AG09319 (cell line): ENCODE data around the gene GIGYF2.

Experiments
- DNase-seq: peaks from one replicate; pipeline ENCODE4 v3.0.0-alpha.2; 2010; ENCODE audit warnings: low read depth; ENCODE audit errors: extremely low read depth
- TF ChIP-seq, protein P1 (sequence below): IDR thresholded peaks from 2 replicates; pipeline ENCODE4 v1.5.1; 2011; ENCODE audit warnings: low read depth, mild to moderate bottlenecking, inconsistent platforms, low read length, moderate library complexity

Gene GIGYF2

DNA sequence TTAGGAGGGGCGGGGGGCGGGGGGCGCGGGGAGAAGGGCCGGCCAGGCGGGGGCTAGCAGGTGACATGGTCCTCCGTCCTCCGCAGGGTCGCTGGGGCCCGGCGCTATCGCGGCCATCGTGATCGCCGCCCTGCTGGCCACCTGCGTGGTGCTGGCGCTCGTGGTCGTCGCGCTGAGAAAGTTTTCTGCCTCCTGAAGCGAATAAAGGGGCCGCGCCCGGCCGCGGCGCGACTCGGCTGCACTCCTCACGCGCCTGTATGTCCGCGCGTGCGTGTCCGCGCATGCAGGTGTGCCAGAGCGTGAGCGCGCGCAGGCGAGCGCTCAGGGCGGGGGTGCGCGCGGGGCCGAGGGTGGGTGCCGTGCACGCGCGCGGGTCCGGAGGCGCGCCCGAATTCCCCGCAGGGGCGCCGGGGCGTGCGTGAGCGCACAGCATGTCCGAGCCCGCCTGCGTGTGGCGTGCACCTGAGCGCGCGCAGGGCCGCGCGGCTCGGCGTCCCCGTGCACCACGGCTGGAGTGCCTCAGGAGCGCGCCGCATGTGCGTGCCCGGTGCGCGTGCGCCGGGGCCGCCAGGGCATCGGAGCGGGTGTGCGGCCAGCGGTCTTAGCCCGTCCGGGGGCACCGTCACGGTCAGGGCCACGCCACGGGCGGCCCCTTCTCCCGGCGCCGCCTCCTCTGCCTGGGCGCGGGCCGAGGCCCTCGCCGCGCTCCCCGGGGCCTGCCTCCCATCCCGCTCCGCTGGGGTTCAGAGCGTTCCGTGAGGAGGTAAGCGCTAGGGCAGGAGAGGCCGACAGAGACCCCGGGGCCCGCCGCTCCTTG is 179.2 kb downstream of the GIGYF2 start:
- DNase-seq = no peak

DNA sequence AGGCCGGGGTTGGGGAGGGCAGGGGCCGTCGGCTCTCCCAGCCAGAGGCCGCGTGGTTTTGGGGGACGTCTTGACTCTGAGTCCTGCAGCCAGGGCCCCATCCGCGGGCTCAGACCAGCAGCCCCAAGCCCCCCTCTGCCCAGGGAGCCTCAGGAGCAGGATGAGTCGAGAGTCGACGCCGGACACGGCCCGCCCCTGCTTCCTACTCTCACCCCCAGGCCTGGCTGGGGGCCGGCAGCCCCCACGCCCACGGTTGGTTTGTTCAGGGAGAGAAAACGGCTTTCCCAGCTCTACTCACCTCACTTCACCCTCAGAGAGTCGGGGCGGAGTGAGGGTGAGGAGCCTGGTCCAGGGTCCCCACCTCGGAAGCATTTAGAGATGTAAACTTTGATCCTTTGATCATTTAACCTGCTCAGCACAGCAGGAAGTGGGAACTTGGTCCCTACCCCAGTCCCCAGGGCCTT is 179.9 kb downstream of the GIGYF2 start:
- DNase-seq = no peak
- TF ChIP-seq, protein P1, sequence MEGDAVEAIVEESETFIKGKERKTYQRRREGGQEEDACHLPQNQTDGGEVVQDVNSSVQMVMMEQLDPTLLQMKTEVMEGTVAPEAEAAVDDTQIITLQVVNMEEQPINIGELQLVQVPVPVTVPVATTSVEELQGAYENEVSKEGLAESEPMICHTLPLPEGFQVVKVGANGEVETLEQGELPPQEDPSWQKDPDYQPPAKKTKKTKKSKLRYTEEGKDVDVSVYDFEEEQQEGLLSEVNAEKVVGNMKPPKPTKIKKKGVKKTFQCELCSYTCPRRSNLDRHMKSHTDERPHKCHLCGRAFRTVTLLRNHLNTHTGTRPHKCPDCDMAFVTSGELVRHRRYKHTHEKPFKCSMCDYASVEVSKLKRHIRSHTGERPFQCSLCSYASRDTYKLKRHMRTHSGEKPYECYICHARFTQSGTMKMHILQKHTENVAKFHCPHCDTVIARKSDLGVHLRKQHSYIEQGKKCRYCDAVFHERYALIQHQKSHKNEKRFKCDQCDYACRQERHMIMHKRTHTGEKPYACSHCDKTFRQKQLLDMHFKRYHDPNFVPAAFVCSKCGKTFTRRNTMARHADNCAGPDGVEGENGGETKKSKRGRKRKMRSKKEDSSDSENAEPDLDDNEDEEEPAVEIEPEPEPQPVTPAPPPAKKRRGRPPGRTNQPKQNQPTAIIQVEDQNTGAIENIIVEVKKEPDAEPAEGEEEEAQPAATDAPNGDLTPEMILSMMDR = no peak

More for the DNA sequence above, 179.2 kb downstream of the GIGYF2 start:
- TF ChIP-seq, protein P1 = peak; percentile 2; the same call in 1 of the 2 replicates

DNA sequence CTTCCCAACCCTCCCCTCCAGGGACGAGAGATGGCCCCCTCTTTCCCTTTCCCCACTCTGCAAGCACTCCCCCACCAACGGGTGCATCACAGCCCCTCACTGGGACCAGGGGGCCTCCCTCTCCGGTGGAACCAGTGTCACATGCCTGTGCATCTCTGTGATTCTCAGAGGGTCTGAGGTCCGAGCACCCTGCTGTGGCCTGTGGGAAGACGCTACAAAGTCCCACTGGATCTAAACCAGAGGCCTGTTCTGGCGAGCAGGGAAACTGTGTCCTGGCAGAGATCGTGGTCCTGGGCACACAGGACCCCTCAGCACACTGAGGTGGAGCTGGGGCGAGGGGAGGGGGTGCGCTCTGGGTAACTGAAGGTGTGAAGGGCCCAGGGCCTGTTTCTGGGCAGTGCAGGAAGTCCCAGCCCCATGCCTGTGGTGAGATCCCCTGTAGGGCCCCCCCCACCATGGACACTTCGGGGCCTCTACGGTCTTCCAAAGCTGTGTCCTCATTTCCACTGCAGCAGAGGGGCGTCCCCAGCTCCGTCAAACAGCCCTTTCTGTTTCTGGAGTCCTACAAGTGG is 180.9 kb downstream of the GIGYF2 start:
- TF ChIP-seq, protein P1 = no peak
- DNase-seq = no peak

DNA sequence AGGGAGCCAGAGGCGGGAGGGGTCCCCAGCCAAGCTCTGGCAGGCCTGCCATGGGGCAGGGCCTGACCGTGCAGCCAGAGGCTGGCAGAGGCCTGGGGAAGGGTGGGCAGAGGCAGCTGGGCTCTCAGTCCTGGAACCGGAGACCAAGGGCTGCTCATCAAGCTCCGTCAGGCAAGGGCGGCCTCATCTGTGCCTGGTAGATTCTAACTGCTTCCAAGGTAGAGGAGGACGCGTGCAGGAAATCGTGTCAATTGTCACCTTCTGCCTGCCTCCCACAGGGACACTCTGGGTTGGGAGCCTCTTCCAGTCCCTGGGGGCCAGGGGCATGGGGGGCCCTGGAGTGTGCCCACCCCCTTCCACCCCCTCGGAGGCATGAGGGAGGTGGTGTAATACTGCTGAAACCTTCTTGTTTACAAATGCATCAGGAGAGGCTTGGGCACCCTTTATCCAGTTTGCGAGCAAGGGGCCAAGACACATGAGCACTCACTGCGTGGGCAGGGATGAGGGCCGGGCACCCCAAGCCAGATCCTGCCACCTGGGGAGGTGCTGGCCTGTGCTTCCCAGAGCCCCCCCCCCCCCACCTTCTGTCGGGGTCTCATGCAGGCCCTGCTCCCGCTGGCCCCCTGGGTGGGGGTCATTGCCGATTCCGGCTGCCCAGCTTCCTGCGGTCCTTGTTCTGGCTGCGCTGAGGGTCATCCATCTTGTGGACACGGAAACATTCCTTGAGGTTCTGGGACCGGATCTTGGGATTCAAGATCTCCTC is 181.9 kb downstream of the GIGYF2 start:
- TF ChIP-seq, protein P1 = no peak
- no peak for DNase-seq

DNA sequence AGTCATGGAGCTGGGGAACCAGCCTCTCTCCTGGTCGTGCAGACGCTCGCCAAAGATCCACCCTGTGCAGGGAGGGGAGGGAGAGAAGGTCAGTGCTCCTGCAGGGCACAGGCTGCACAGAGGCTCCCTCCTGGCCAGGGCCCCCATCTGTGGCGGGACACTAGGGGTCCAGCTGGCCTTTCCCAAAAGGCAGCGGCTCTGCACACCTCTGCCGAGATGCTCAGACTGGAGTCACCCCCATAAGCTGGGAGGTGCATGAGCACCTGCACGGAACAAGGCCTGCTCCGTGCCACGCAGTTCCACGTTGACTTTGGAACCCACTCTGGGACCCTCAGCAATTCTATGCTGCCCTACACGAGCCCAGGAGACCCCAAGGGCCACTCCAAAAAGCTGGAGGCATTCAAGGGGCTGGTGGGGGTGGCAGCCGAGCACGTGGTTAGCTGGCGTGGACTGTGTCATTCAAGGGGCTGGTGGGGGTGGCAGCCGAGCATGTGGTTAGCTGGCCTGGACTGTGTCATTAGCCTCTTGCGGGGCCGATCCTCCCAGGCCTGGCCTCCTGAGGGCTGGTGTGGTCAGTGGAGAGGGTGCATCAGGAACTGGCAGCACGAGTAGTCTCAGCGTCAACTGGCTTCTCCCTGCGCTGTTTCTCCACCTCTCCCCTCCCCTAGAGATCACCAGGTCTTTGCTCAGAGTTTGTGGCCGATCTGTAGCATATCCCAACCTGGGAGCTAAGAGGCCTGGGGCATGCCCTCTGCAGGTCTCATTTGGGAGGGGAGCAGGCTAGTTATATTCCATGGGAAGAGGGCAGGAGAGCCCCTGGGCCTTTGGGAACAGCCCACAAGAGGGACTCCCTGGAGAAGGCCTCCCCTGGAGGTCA is 182.7 kb downstream of the GIGYF2 start:
- TF ChIP-seq, protein P1 = no peak
- DNase-seq = no peak

DNA sequence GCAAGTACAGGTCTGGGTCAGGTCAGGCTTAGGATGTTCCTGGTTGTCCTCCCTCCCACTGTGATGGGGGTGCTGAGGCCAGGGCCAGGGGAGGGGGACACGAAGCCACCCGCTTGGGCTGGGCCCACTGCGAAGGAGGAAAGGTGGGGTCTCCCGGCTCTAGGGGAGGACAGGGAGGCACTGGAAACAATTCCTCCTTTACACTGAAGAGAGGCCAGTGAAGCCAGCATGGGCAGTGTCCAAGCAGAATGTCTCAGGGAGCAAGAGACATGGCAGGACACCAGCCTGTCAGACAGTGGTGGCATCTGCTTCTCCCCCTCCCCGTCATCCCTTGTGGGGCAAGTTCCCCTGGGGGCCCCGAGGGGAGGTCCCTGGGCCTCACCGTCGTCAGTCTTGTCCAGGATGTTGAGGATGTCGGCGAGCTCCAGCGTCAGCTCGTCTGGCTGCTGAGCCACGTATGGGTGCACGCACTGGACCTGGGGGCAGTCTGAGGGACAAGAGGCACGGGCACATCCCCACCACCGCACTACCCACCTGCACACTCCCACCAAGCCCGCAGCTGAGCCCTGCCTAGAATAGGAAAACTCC is 183.7 kb downstream of the GIGYF2 start:
- TF ChIP-seq, protein P1 = no peak
- DNase-seq = no peak
